T-helper 1 cell treated with Interleukin-12 subunit alpha and Interleukin-12 subunit beta and Interleukin-4 antibody, amounts not matched to agents 30 ng/mL and 1 ng/mL, for 36 hours (primary cell): Measurements from ENCODE around the gene SAMD4A. TPM values are rescaled to one million over a fixed set of nuclear protein-coding genes. Genes with fewer than 3 reads are reported as not detected.
"Not testable (repeated sequence)": the region's sequence is repeated elsewhere in the genome, so short reads cannot be mapped to it uniquely, and the experiment has no call there.

Experiments
- intact Hi-C: fragments of 100-400 bp; cut with micrococcal nuclease; formaldehyde crosslinking; loops from one replicate; pipeline ENCODE4 v1.15.1; 2024
- total RNA-seq: library from RNA; stranded (reverse); gene quantifications from 2 replicates; pipeline ENCODE4 v1.2.3, GENCODE V29; 2022

Gene SAMD4A
- total RNA-seq, 1 donor from 2014 or later, result 0.56 TPM

DNA sequence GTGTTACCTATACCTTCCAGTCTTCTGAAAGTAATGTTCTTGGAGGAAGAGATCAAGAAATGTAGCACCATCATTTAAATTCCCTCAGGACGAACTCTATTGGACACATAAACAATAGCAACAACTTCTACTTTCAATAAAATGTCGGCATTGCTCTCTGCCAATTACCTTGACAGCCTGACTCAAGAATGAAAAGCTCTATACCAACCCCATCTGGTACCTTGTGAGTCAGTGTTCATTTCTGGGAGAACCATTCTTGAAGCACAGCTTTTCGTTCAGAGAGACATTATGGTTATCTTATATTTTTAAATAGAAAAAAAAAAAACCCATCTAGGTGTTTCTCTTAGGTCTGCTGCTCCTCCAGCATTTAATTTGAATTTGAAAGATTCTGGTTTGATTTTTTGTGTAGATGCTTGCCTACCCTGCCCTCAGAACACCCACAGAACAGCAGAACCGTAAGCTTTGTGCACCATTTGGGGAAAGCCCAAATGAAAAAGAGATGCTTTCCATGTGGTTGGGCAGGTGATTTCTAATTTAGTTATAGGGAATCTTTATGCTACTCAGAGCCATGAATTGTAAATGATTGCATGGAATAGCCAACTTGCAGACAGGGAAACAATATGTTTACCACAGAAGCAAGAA, 156.0 kb downstream of the SAMD4A start:
- intact Hi-C loops, result no loop called here

DNA sequence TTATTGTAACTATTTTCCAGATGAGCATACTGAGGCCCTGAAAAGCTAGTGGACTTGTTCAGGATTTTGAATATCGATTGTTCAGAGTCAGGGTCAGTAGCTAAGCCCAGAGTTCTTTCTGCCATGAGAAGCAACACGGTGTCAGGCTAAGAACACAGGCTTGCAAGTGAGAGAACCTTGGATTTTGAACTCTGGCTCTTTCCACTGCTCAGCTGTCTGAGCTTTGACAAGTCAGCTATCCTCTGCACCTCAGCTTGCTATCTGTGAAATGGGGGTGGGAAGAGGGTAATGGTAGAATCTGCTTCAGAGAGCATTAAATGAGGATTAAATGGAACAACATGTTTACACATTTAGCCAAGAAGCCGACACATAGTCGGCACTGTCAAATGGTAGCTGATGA, 157.2 kb downstream of the SAMD4A start:
- intact Hi-C loops, result no loop called here

DNA sequence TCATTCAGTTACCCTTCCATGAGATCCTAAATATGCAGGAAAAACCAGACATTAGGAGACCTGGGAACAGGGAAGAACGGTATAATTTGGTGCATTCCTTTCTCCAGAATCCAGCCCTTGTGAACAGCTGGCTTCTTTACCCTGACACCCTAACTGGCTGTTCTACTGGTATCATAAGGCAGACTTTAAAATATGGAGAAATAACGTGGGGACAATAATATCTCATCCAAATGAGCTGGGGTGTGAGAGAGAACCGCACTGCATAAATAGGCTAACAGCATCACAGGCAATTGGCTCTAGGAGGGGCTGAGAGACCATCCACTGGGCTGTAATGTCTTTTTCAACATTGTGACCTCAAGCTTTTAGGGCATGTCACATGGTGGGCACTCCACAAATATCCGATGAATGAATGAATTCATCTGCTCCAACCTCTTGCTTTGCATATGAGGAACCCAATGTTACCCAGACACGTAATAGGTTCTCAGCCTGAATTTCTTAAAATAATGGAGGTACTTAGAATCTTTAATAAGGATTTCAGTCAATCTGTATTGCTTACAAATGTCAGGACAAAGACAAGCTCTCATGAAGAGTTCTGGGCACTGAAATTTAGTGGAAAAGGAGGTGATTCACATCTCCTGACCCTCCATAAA, 157.9 kb downstream of the SAMD4A start:
- intact Hi-C loops, result no loop called here

DNA sequence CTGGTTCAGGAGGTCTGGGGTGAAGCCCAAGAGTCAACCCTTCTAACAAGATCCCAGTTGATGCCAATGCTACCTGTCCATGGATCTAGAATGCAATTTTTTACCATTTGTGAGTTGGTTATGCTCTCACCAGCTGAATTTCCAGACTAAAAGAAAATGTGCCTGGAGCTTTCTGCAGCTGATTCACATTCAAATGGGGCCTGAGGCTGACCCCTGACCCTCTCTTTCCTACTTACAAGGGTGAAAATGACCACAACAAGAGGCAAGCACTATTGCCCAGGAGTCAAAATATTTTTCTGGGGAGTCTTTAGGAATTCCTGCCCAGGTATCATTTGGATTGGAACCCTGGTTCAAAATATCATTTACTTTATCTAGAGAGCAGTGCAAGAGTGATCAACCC, 159.1 kb downstream of the SAMD4A start:
- intact Hi-C loops, result no loop called here

DNA sequence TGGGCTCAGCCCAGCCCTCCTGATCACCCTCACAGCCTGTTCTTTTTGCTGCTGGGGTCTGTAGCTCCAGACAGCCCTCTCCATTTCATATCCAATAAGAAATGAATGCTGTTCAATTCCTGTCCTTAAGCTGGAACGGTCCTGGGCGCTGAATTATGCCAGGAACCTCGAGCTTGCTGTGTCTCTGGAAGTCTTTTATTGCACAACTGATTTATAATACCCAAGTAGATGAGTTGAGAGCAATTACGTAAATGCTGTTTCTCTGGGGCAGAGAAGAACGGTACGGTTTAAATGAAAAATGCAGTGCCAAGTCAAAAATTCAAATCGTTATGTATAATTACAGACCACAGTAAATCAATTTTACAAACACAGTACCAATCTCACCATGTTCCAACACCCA, 161.0 kb downstream of the SAMD4A start:
- intact Hi-C loops, result no loop called here

DNA sequence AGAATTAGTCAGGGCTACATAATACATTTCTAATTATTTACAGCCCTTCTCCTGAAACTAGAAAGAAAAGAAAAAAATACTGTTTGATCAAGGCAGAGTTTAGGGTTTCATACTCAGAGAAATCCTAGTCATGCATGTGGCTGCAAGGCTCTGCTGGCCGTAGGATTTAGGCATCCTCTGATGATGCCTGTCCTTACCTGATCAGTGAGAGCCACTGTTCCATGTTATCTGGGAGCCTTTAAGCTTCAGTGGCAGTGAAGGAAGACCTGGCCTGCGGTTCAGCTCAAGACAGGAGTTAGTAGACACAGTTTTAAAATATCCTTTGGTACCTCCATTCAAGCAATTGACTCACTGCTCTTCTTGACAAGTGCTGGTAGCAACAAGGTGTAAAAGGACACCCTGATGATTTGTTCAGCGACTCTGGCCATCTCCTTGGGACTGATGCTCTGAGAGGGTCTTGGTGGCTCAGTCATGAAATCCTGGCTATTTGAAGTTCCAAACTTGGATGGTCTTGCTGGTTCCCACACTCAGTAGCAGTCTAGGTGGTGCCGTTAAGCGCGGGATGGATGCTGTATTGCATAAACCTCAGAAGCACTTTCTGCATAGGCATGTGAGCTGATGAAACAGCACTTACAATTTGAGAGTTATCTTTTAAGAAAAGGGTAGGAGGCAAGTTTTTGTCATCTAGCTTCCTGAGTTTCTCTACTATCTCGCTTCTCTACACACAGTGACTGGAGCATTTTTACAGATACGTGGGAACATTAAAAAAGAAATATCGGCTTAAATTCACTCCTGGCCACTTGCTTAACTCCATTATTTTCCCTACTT, 162.0 kb downstream of the SAMD4A start:
- intact Hi-C loops, result no loop called here

DNA sequence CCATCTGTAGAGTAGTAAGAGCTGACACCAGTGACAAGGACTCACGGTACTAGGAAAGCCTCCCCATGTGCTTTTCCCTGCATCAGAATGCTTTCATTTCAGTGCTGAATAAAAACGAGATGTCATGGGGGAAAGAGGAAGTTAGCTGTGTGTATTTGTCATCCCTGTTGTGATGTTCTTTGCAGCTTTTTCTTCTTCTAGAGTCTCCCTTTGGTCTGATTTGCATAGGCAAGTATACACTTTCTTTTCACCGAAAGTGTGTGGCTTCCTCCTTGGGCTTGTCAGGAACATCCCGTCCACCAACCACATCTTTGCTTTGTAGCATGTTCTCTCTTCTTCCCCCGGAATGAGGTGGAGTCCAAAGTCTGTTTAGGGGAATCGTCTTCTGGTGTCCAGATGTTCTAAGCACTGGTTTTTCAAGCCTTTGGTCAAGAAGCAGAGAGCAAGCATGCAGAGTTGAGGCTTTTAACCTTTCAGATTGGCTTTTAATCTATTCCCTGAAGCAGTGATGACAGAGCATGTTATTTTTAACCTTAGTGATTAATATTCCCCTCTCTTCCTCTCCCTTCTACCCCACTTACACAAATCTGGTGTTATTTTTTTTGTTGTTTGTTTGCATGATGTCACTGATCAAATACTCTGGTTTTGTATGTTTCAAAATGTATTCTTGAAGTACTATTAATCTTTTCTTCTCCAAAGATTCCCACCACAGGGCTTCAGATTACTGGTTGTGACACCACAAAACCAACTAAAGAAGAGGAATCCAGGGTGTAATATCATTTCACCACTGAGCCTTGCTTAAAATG, 163.4 kb downstream of the SAMD4A start:
- intact Hi-C loops, result loop anchor here (1.0 to 5.0 kb wide), 5 partner anchors 43 to 290 kb away; partner anchors contain the start of gene CNIH1

DNA sequence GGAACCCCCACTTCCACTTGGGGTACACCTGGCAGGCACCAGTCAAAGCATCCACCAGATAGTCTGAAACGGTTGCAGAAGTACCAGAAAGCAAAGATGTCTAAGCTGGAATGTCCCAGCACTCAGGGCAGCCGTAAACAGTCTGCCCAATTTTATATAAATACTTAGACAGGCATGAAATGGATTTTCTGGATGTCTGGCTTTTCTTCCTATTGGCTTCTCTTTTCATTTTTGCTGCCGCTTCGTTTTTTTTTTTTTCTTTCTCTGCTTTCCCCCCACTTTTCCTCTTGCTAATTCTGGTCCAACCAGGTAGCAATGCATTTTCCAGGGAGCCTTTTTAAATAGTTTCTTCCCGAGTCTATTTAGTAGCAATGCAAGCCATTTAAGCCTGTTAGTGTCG, 168.0 kb downstream of the SAMD4A start:
- intact Hi-C loops, result loop anchor here (5.0 kb wide), 1 partner anchor 63 kb away; no protein-coding TSS in a partner anchor

DNA sequence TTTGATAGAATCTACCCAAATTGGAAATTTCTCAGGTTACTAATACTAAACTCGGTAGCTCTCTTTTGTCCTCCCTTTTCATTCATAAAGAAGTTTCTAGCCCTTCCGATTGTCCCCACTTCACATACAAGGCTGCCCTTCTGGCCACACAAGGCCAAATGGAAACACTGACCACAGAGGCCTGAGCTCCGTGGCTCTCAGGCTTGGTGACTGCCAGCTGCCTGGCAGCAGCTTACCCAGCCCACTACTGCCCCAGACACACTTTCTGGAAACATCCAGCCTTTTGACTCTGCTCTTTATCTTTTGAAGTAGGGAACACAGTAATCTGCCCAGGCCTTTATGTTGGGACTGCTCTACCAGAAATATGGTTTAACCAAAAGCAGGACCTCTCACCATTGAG, 168.5 kb downstream of the SAMD4A start:
- intact Hi-C loops, result no loop called here

DNA sequence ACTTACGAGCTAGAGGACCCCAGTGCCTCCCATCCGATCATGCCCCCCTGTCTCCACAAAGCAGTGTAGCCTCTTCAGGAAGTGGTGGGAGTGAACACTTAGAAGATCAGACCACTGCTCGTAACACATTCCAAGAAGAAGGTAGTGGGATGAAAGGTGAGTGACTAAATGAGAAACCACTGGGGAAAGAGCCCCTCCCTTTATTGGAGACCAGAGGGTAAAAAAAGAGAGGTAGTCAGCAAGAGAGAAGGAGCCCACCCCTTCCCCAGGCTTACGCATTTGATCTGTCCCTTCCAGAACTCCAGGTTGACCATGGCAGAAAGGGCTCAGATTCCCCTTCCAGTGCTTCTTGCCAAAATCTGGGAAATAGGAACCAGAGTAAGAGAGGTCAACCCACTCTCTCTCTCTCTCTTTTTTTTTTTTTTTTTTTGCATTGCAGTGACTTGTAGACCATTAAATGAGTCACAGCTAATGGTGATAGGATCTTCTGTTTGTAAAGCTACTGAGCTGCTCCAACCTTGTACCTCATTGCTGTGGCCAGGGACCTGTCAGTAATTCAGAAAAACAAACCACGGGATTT, 170.3 kb downstream of the SAMD4A start:
- intact Hi-C loops, result no loop called here

DNA sequence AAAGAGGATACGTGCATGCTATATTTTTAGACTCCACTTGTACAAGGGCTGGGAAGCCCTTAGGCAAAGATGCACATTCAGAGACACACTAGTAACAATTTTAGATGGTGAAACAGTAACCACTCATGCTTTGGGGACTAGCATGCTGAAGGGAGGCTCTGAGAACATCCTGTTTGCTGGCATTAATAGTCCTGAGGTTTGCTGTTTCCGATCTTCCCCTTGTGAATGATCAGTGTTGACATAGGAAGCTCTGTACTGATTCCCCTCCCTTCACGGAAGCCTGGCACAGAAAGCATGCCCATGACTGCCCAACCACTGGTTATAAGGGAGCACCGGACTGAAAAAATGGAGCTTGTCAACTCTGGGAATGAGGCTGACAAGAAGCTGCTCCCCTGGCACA, 171.1 kb downstream of the SAMD4A start:
- intact Hi-C loops, result no loop called here

DNA sequence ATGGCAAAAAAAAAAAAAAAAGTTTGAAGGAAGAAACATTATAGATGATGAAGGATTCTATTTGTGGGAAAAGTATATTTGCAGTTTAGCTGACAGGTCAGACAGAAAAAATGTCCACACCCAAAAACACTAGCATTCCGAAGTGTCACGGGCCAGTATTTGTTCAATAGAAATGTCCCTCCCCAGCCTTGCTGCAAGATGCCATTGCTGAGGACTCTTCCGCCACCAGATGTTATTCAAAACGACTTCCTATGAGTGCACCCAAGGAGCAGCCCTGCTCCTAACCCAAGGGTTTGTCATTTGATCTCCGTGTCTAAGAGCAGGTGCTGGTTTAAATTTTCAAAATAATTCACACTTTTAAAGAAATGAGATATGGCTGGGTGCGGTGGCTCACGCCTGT, 172.6 kb downstream of the SAMD4A start:
- intact Hi-C loops, result no loop called here

DNA sequence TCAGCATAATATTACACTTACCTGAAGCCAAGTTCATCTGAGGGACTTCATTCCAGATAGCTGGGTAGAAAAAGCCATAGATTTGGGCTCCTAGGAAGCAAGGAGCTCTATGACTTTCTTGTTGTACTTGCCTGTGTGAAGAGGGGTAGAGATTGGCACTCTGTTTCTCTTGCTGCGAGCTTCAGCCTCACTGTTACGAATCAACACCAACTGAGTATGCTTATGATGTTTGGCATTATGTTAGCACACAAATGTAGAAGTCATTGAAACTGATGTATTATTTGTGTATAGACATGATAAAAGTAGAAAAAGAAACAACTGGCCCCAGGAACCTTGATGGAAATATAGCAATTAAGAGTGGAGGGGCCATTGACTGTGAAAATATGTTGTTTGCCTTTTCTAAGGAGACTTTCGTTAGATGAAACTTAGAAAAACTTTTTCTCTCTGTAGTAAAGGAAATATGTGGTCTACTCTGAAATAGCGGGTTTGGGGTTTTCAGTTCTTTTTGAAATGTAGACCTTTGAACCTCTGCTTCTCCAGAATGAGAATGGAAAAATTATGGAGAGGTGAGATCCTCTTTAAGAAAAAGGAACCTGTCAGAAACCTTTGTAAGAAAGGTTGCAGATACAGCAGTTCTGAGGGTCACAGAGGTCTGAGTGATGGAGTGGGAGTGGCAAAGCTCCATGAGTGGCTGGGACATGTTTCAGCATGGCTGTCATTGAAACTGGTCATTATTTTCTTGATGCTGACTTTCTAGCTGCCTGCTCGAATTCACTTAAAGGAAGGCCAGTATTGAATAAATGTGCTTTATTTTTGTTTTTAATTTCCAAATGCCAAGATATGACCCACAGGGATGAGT, 175.8 kb downstream of the SAMD4A start:
- intact Hi-C loops, result no loop called here

DNA sequence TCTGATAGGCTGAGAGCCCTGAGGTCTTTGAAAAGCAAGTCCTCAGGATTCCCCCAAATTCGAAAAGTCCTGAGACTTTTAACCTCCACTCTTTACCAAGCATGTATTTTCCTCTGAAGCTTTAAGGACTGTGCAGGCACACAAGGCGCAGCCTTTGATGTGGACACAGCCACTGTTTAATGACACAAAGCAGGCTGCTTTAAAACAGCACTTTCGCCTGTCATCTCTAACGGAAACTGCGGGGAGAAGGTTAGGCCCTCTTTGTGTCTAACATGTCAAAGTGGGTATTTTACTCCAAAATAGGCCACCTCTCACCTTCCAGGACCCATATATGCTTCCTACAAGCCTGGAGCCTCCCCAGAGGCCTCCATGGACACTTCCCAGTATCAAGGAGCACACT, 176.5 kb downstream of the SAMD4A start:
- intact Hi-C loops, result no loop called here

DNA sequence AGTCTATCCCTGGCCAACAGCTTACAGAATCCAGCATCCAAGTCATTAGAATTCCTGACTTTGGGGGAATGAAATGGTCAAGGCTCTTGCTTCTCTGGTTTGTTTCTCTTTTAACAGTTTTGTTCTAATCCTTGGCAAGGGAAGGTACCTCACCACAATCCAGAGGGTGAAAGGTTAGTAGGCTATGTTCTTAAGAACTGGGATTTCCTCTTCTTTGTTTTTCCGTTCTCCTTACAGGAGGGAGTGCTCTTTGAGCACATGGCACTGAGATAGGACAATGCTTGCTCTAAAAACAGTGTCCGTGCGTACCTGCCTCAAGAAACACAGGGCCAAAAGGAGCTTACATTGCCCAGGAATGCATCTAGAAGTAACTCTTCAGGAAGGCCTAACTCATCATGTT, 179.1 kb downstream of the SAMD4A start:
- intact Hi-C loops, result no loop called here

DNA sequence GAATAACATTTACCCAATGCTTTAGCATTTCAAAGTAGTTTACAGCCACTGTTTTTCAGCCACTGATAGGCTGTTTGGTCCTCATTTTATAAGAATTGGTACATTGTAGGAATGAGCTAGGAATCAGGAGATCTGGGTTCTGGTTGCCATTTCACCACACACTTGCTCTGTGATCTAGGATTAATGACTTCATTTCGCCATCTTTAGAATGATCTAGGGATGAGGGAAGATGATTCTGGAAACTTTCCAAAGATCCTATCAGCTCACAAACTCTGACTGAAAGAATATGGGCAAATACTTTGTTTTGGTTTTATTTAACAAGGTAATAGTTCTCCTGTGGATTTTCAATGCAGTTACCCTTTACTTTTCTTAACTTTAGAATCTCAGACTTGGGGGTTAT, 180.7 kb downstream of the SAMD4A start:
- intact Hi-C loops, result no loop called here

DNA sequence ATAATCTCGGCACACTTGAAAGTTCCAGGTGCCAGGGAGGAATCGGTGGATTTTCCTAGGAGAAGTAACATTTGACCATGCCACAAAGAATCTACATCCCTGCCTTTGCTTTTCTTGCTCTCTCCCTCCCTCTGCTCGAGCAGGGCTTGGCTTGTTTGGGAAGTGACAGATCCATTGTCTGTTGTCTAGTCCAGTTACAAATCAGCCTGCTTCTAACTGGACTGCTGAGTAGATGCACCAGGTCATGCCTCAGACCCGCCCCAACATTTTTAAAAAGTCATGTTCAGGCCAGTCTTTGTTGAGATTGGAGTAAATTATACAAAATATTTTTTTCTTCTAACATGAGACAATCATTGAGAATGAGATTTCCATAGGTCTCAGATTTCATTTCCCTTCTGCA, 182.3 kb downstream of the SAMD4A start:
- intact Hi-C loops, result no loop called here

DNA sequence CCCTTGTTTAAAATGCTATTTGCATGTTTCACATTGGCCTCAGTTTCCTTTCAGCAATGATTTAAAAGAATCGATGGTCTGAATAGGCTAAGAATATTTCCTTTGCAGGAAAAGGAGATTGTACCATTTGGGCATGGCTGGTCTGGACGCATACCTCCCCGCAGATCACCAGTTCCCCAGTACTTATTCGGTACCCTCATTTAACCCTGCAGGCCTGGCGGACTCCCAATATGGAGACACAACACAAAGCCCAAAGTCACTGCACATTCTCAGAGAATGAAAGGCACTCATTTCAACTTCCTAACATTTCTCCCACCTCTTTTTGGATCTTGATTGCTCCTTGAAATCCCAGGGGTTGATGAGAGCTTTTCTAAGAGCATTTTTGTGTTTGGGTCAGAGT, 182.8 kb downstream of the SAMD4A start:
- intact Hi-C loops, result no loop called here

DNA sequence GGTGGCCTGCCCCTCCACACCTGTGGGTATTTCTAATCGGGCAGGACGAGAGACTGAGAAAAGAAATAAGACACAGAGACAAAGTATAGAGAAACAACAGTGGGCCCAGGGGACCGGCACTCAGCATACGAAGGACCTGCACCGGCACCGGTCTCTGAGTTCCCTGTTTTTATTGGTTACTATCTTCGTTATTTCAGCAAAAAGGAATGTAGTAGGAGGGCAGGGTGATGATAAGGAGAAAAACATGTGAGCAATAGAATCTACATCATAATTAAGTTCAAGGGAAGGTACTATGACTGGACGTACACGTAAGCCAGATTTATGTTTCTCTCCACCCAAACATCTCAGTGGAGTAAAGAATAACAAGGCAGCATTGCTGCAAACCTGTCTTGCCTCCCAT, 185.7 kb downstream of the SAMD4A start:
- intact Hi-C loops, result not testable (repeated sequence)

DNA sequence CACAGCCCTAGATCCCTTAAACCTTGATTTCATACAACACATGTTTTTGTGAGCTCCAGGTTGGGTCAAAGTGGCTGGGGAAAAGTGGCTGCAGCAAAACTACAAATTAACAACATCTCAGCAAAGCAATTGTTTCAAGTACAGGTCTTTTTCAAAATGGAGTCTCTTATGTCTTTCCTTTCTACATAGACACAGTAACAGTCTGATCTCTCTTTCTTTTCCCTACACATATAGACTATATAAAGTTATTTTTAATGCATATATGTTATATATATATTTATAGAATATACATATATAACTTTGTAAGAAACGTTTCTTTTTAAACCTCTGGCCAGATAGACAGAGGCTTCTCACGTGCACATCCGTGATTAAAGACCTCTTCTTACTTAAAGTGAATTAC, 186.5 kb downstream of the SAMD4A start:
- intact Hi-C loops, result not testable (repeated sequence)
